CD14-positive monocyte (primary cell): Measurements from ENCODE around the gene CREB3L4. TPM values are rescaled to one million over a fixed set of nuclear protein-coding genes. Genes with fewer than 3 reads are reported as not detected.

Experiments
- DNase-seq, 3 donors: peaks; one replicate each; pipeline ENCODE4 v3.0.0-alpha.2; 2011 to 2022
- H2AFZ ChIP-seq: 2 replicates; pipeline ENCODE4 v1.6.0; 2012; ENCODE audit warnings: mild to moderate bottlenecking, low read depth, low read length, inconsistent platforms; ENCODE audit not compliant: insufficient read depth, poor library complexity, severe bottlenecking
- H3K27ac ChIP-seq, 2 donors: 1 replicate in 1 of 2; 2 replicates in 1 of 2; pipeline ENCODE4 v1.5.1; 2012 to 2013; ENCODE audit warnings: low read length in 2 of 2, control low read depth in 1 of 2, inconsistent platforms in 1 of 2, low read depth in 1 of 2, mild to moderate bottlenecking in 1 of 2
- H3K27me3 ChIP-seq, 2 donors: one replicate each; pipeline versions ENCODE4 v1.6.0 to v1.6.1; 2011 to 2013; ENCODE audit warnings: low read length in 2 of 2; ENCODE audit not compliant: control insufficient read depth in 2 of 2, insufficient read depth in 2 of 2
- H3K36me3 ChIP-seq, 2 donors: replicated peaks in 1 of 2; 1 replicate in 1 of 2; 2 replicates in 1 of 2; pipeline versions ENCODE4 v1.5.1 to v1.6.1; 2012 to 2013; ENCODE audit warnings: low read length in 2 of 2, control low read depth in 1 of 2, inconsistent platforms in 1 of 2, mild to moderate bottlenecking in 1 of 2; ENCODE audit not compliant: insufficient read depth in 2 of 2, control insufficient read depth in 1 of 2
- H3K4me1 ChIP-seq, 2 donors: 1 replicate in 1 of 2; 2 replicates in 1 of 2; pipeline versions ENCODE4 v1.5.1 to v1.6.1; 2012 to 2013; ENCODE audit warnings: low read length in 2 of 2, control low read depth in 1 of 2, inconsistent platforms in 1 of 2, mild to moderate bottlenecking in 1 of 2, moderate library complexity in 1 of 2; ENCODE audit not compliant: insufficient read depth in 2 of 2, control insufficient read depth in 1 of 2
- H3K4me2 ChIP-seq: replicated peaks from 2 replicates; pipeline ENCODE3; 2012; ENCODE audit warnings: low read length, moderate library complexity, mild to moderate bottlenecking; ENCODE audit not compliant: poor library complexity, severe bottlenecking; ENCODE audit errors: extremely low read depth
- H3K4me3 ChIP-seq, 3 experiments: fragments of 200-600 bp in 1 of 3; sonication (generic) in 1 of 3; replicated peaks in 1 of 3; 1 replicate in 2 of 3; 2 replicates in 1 of 3; pipeline ENCODE4 v1.5.1; 2011 to 2013; ENCODE audit warnings: low read length in 3 of 3, mild to moderate bottlenecking in 3 of 3, control low read depth in 2 of 3, low read depth in 2 of 3, inconsistent platforms in 1 of 3, moderate library complexity in 1 of 3
- H3K79me2 ChIP-seq: 2 replicates; pipeline ENCODE4 v1.6.0; 2012; ENCODE audit warnings: mild to moderate bottlenecking, control low read depth, inconsistent platforms, low read length, moderate library complexity; ENCODE audit not compliant: insufficient read depth
- H3K9ac ChIP-seq: 2 replicates; pipeline ENCODE4 v1.6.0; 2017; ENCODE audit warnings: low read length, mild to moderate bottlenecking; ENCODE audit not compliant: insufficient read depth, poor library complexity, severe bottlenecking
- H3K9me3 ChIP-seq, 2 donors: replicated peaks in 1 of 2; 1 replicate in 1 of 2; 2 replicates in 1 of 2; pipeline versions ENCODE4 v1.5.1 to v1.6.1; 2012 to 2013; ENCODE audit warnings: low read length in 2 of 2, control low read depth in 1 of 2; ENCODE audit not compliant: control insufficient read depth in 1 of 2, insufficient read depth in 1 of 2
- H4K20me1 ChIP-seq: 2 replicates; pipeline ENCODE4 v1.6.0; 2012; ENCODE audit warnings: mild to moderate bottlenecking, low read length, control low read depth, moderate library complexity; ENCODE audit not compliant: insufficient read depth
- H3K27ac Mint-ChIP-seq, 7 donors: one replicate each; pipeline ENCODE4 v1.8.0; 2020; ENCODE audit warnings: mild to moderate bottlenecking in 7 of 7, mixed read lengths in 7 of 7, moderate library complexity in 6 of 7, inconsistent platforms in 2 of 7
- H3K27me3 Mint-ChIP-seq, 3 donors: one replicate each; pipeline ENCODE4 v1.8.0; 2021 to 2022; ENCODE audit warnings: low read depth in 3 of 3, mild to moderate bottlenecking in 3 of 3, mixed read lengths in 3 of 3, moderate library complexity in 3 of 3, inconsistent platforms in 1 of 3
- H3K36me3 Mint-ChIP-seq, 2 donors: one replicate each; pipeline ENCODE4 v1.8.0; 2020; ENCODE audit warnings: mixed read lengths in 2 of 2, inconsistent platforms in 1 of 2, mild to moderate bottlenecking in 1 of 2
- H3K4me1 Mint-ChIP-seq: one replicate; pipeline ENCODE4 v1.8.0; 2020; ENCODE audit warnings: mild to moderate bottlenecking, mixed read lengths
- H3K4me3 Mint-ChIP-seq, 2 donors: one replicate each; pipeline ENCODE4 v1.8.0; 2020; ENCODE audit warnings: mild to moderate bottlenecking in 2 of 2, mixed read lengths in 2 of 2, moderate library complexity in 1 of 2
- H3K9me3 Mint-ChIP-seq, 7 donors: one replicate each; pipeline ENCODE4 v1.8.0; 2020 to 2022; ENCODE audit warnings: mixed read lengths in 7 of 7, mild to moderate bottlenecking in 6 of 7, moderate library complexity in 6 of 7, inconsistent platforms in 2 of 7
- CTCF ChIP-seq: fragments of 200-600 bp; IDR thresholded peaks from one replicate; pipeline ENCODE4 v1.8.0; 2022; ENCODE audit warnings: antibody characterized with exemption, mild to moderate bottlenecking
- WGBS: methylation state at CpG from one replicate; pipeline ENCODE4 v1.1.5; 2013; ENCODE audit warnings: missing lambda C conversion rate; ENCODE audit not compliant: insufficient coverage; 5-methylcytosine and 5-hydroxymethylcytosine counted together
- intact Hi-C, 2 donors: fragments of 100-400 bp; cut with micrococcal nuclease; formaldehyde crosslinking; loops; one replicate each; pipeline versions ENCODE4 v1.15.0 to v1.15.1; 2023
- polyA plus RNA-seq, 3 donors: library from polyadenylated mRNA; depleted of rRNA in 1 of 3; unstranded in 2 of 3; stranded (reverse) in 1 of 3; fragments of 300-500 nt in 2 of 3; fragments of >200 nt in 1 of 3; fragmentation: Illumina TruSeq in 2 of 3; gene quantifications; 1 replicate in 2 of 3; 2 replicates in 1 of 3; pipeline ENCODE4 v1.2.3, GENCODE V29; 2012 to 2021

CREB3L4 gene
- polyA plus RNA-seq, 3 donors, result 5.0 to 7.6 (median 6.8) TPM

GRCh38 chr1:153961421-153961820, 6.3 kb upstream of the CREB3L4 start:
- H3K27me3 Mint-ChIP-seq, result no peaks in the 10 kb centered on the region
- H3K4me3 ChIP-seq, result peak overlapping the region in 1 of 3 experiments; percentile 91
- H3K27me3 ChIP-seq, result no peaks in the 10 kb centered on the region
- peak overlapping the region; percentile 45 to 91 for H3K4me3 Mint-ChIP-seq
- DNase-seq, result no peak
- intact Hi-C loops, result loop anchor here in 1 of 2 donors (5.0 kb wide), 1 partner anchor 169 kb away; no protein-coding TSS in a partner anchor
- H4K20me1 ChIP-seq, result peaks cover 30% of the 10 kb centered on the region
- H3K9me3 Mint-ChIP-seq, result peaks cover 0 to 4% (median 0%) of the 10 kb centered on the region in 7 donors
- H3K4me1 ChIP-seq, result peaks cover 66 to 79% of the 10 kb centered on the region in 2 donors
- H3K27ac ChIP-seq, result peak overlapping the region in 1 of 2 donors; percentile 90
- peaks cover 68% of the 10 kb centered on the region for H3K4me1 Mint-ChIP-seq
- WGBS, result 92% methylated on average over 2 of the region's 4 CpGs
- H2AFZ ChIP-seq, result no peak overlapping the region
- H3K9ac ChIP-seq, result no peak overlapping the region
- H3K36me3 Mint-ChIP-seq, result peaks cover 17 to 31% of the 10 kb centered on the region in 2 donors
- H3K79me2 ChIP-seq, result peaks cover 83% of the 10 kb centered on the region
- H3K36me3 ChIP-seq, result peaks cover 10 to 27% of the 10 kb centered on the region in 2 donors
- no peaks in the 10 kb centered on the region for H3K9me3 ChIP-seq
- no peak for TF ChIP-seq CTCF
- peak overlapping the region; percentile 82 for H3K4me2 ChIP-seq
- H3K27ac Mint-ChIP-seq, result peak overlapping the region in 3 of 7 donors; percentile 22 to 96 (median 89)

DNA sequence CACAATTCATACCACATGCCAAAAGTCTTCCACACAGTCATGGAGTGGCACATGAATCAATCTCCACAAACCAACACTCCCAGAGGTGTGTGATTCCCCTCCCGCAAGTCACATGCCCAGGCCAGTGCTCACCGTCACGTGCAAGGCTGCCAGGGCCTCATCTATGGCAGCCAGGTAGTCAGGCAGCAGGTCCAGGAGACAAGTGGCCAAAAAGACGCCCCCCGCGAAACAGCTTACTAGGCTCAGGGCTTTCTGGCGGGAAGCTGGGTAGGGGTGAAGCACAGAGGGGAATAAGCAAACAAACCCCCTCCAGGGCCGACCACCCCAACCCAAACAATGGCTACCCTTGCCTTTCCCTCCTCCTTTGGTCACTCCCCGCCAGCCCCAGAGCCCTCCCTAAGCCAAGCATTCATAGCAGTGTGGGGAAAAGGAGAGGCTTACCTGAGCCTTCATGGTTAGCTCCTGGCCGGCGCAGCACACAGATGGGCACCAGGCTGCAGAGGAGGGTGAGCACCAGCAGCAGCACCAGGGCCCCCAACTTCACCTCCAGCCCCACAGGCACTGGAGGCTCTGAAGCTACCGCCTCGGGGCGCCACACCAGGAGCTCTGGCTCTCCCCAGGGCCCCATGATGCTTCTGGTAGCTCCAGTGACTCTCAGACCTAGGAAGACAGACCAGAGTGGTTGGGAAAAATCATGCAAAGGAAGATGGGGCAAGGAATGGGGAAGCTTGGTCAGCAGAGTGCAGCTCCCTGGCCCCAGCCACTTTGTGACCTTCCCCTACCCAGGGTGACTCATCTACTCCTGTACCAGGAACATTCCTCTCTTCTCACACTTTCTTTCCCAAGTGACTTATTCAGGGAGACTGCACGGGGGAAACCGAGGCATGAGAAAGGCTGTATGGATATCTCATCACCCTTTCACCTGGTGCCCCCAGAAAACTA, 5.3 kb upstream of the CREB3L4 start:
- WGBS, result 61% methylated on average over 5 of the region's 16 CpGs
- Histone ChIP-seq H4K20me1 (peaks cover 20% of the 10 kb centered on the region), H3K27ac (peak overlapping the region; percentile 90 to 95), H3K4me2 (peak overlapping the region; percentile 82), H3K79me2 (peaks cover 79% of the 10 kb centered on the region), H3K27me3 (no peaks in the 10 kb centered on the region), H3K4me3 (peak overlapping the region; percentile 53 to 91 (median 70)), H3K4me1 (peaks cover 62 to 77% of the 10 kb centered on the region in 2 donors), H3K9me3 (no peaks in the 10 kb centered on the region), H3K9ac (peak overlapping the region; percentile 74), H2AFZ (peak overlapping the region; percentile 85), H3K36me3 (peaks cover 10 to 27% of the 10 kb centered on the region in 2 donors)
- Mint-ChIP-seq H3K27me3 (no peaks in the 10 kb centered on the region), H3K36me3 (peaks cover 17 to 31% of the 10 kb centered on the region in 2 donors), H3K9me3 (peaks cover 0 to 4% (median 0%) of the 10 kb centered on the region in 7 donors), H3K4me1 (peaks cover 65% of the 10 kb centered on the region), H3K4me3 (peak overlapping the region; percentile 79 to 91), H3K27ac (peak overlapping the region; percentile 89 to 98 (median 94))
- no peak for TF ChIP-seq CTCF
- intact Hi-C loops, result loop anchor here in 1 of 2 donors (2.0 to 5.0 kb wide), 2 partner anchors 16 to 170 kb away; partner anchors contain the start of gene DENND4B
- peak; percentile 65 to 94 (median 91) for DNase-seq
